ENCODE data around the gene ITPR1. TPM values are rescaled to one million over a fixed set of nuclear protein-coding genes. Genes with fewer than 3 reads are reported as not detected.

The ITPR1 gene
- total and polyA plus RNA-seq, 2 experiments from 2014 or later = 6.8 to 21.0 TPM

DNA sequence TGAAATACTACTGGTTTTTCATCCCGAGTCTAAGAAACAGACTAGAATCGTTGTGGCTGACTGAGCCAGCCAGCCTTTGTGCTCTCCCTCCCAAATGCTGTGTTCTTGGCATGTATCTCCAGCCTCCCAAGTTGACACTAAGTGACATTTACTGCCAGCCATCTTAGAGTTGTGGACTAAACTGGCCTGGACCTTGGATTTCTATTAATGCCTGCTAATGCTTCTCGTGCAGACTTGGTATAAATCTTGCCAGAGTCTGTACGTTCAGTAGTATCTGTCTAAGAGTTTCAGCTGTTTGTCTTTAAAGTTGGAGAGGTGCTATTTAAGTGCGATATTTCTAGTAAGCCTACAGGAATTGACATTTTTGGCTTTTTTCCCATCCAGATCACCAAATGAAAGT is 319.4 kb downstream of the ITPR1 start:
- Histone ChIP-seq H3K4me2 (no peak overlapping the region), H4K20me1 (replicated peaks; ENCODE audit: insufficient read depth) (no peaks in the 10 kb centered on the region), H2AFZ (no peak overlapping the region), H3K9me2 (ENCODE audit: insufficient read depth) (no peaks in the 10 kb centered on the region), H3K36me3 (ENCODE audit: insufficient read depth) (no peaks in the 10 kb centered on the region), H3K4me1 (ENCODE audit: insufficient read depth) (no peaks in the 10 kb centered on the region; the same call in 1 of the 2 replicates), H3K4me3 (no peak overlapping the region), H3F3A (replicated peaks; ENCODE audit: low read depth) (no peaks in the 10 kb centered on the region), H3K27ac (ENCODE audit: low read depth) (no peak overlapping the region), H3K79me2 (replicated peaks; ENCODE audit: insufficient read depth) (no peaks in the 10 kb centered on the region), H3K27me3 (ENCODE audit: insufficient read depth) (no peaks in the 10 kb centered on the region)
- H3K36me3 Mint-ChIP-seq (ENCODE audit: low read depth) = peaks cover 21% of the 10 kb centered on the region
- no peak for DNase-seq (ENCODE audit: low spot score)
- ATAC-seq = no peak
- H3K4me3 Mint-ChIP-seq = no peak overlapping the region
- TF ChIP-seq EZH2phosphoT487 (IDR thresholded peaks at IDR 0.05; ENCODE audit: unreplicated experiment) (no peak), ZNF114 (CRISPR knock-in tag; IDR thresholded peaks at IDR 0.05) (no peak), CREB1 (CRISPR knock-in tag; IDR thresholded peaks at IDR 0.05; ENCODE audit: low read depth) (no peak), JUNB (IDR thresholded peaks at IDR 0.05; ENCODE audit: unreplicated experiment) (no peak), STAT1 (IDR thresholded peaks at IDR 0.05; ENCODE audit: unreplicated experiment) (no peak), ZNF462 (CRISPR knock-in tag; IDR thresholded peaks at IDR 0.05) (no peak), NANOG (IDR thresholded peaks at IDR 0.05; ENCODE audit: borderline replicate concordance) (no peak), EZH2 (IDR thresholded peaks at IDR 0.05; ENCODE audit: low read depth, unreplicated experiment) (no peak), POLR2AphosphoS5 (IDR thresholded peaks at IDR 0.05; ENCODE audit: low read depth) (no peak), ZNF331 (CRISPR knock-in tag; IDR thresholded peaks at IDR 0.05; ENCODE audit: low read depth) (no peak)
- TF ChIP-seq, protein P1, sequence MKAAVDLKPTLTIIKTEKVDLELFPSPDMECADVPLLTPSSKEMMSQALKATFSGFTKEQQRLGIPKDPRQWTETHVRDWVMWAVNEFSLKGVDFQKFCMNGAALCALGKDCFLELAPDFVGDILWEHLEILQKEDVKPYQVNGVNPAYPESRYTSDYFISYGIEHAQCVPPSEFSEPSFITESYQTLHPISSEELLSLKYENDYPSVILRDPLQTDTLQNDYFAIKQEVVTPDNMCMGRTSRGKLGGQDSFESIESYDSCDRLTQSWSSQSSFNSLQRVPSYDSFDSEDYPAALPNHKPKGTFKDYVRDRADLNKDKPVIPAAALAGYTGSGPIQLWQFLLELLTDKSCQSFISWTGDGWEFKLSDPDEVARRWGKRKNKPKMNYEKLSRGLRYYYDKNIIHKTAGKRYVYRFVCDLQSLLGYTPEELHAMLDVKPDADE (IDR thresholded peaks at IDR 0.05) = no peak
- TF ChIP-seq, protein P2, sequence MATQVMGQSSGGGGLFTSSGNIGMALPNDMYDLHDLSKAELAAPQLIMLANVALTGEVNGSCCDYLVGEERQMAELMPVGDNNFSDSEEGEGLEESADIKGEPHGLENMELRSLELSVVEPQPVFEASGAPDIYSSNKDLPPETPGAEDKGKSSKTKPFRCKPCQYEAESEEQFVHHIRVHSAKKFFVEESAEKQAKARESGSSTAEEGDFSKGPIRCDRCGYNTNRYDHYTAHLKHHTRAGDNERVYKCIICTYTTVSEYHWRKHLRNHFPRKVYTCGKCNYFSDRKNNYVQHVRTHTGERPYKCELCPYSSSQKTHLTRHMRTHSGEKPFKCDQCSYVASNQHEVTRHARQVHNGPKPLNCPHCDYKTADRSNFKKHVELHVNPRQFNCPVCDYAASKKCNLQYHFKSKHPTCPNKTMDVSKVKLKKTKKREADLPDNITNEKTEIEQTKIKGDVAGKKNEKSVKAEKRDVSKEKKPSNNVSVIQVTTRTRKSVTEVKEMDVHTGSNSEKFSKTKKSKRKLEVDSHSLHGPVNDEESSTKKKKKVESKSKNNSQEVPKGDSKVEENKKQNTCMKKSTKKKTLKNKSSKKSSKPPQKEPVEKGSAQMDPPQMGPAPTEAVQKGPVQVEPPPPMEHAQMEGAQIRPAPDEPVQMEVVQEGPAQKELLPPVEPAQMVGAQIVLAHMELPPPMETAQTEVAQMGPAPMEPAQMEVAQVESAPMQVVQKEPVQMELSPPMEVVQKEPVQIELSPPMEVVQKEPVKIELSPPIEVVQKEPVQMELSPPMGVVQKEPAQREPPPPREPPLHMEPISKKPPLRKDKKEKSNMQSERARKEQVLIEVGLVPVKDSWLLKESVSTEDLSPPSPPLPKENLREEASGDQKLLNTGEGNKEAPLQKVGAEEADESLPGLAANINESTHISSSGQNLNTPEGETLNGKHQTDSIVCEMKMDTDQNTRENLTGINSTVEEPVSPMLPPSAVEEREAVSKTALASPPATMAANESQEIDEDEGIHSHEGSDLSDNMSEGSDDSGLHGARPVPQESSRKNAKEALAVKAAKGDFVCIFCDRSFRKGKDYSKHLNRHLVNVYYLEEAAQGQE (IDR thresholded peaks at IDR 0.05; ENCODE audit: unreplicated experiment) = no peak
- TF ChIP-seq, protein P3, sequence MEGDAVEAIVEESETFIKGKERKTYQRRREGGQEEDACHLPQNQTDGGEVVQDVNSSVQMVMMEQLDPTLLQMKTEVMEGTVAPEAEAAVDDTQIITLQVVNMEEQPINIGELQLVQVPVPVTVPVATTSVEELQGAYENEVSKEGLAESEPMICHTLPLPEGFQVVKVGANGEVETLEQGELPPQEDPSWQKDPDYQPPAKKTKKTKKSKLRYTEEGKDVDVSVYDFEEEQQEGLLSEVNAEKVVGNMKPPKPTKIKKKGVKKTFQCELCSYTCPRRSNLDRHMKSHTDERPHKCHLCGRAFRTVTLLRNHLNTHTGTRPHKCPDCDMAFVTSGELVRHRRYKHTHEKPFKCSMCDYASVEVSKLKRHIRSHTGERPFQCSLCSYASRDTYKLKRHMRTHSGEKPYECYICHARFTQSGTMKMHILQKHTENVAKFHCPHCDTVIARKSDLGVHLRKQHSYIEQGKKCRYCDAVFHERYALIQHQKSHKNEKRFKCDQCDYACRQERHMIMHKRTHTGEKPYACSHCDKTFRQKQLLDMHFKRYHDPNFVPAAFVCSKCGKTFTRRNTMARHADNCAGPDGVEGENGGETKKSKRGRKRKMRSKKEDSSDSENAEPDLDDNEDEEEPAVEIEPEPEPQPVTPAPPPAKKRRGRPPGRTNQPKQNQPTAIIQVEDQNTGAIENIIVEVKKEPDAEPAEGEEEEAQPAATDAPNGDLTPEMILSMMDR (conservative IDR thresholded peaks at IDR 0.05; ENCODE audit: low read depth in 2 of 2) = no peak
- peaks cover 13% of the 10 kb centered on the region for H3K4me1 Mint-ChIP-seq
- H3K27me3 Mint-ChIP-seq (ENCODE audit: insufficient read depth, low read depth, poor library complexity) = peaks cover 7% of the 10 kb centered on the region
- H3K9me3 Mint-ChIP-seq = peaks cover 12% of the 10 kb centered on the region
- H3K27ac Mint-ChIP-seq = no peak overlapping the region

Data from GM23338 (cell line).